ENCODE measurements around the gene SLC35B2.

Gene SLC35B2

DNA sequence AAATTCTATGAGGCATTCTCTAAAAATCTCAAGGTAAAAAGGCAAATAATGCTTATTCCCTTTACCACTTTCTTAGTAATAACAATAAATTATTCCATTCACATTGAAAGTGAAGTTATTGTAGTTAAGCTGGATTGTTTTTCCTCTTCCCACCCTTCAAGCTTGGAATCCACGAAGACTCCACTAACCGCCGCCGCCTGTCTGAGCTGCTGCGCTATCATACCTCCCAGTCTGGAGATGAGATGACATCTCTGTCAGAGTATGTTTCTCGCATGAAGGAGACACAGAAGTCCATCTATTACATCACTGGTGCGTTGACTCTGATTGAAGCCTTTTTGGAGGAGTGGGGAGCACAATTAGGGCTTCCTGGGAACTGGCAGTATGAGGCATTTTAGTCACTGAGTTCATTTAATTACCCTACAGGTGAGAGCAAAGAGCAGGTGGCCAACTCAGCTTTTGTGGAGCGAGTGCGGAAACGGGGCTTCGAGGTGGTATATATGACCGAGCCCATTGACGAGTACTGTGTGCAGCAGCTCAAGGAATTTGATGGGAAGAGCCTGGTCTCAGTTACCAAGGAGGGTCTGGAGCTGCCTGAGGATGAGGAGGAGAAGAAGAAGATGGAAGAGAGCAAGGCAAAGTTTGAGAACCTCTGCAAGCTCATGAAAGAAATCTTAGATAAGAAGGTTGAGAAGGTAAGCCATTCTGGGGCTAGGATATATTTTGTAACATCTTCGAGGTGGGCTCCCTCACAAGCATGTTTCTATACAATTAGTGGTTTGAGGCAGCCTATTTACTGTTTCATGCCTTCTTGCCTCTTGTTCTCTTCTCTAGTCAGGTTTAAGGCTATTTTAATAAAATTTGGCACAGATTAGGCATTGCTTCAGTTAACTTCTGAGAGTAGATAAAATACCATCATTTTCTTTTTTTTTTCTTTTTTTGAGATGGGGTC is 5.5 kb downstream of the SLC35B2 start:
- no peak for DNase-seq

DNA sequence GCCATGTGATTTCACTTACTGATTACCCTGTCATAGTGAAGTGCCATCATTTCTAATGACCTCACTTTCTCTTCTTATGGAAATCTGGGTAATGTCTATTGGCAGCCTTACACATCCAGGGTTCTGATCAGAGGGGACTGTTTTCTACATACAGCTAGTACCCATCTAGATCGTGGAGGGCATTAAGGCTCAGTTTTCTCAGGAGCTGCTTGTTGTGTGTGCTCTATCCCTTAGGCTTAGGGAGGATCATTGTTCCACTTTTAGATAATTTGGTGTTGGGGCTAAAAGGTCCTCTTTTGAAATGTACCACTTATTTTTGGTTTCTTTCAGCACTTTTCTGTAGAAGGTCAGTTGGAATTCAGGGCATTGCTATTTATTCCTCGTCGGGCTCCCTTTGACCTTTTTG is 6.6 kb downstream of the SLC35B2 start:
- no peak for DNase-seq

DNA sequence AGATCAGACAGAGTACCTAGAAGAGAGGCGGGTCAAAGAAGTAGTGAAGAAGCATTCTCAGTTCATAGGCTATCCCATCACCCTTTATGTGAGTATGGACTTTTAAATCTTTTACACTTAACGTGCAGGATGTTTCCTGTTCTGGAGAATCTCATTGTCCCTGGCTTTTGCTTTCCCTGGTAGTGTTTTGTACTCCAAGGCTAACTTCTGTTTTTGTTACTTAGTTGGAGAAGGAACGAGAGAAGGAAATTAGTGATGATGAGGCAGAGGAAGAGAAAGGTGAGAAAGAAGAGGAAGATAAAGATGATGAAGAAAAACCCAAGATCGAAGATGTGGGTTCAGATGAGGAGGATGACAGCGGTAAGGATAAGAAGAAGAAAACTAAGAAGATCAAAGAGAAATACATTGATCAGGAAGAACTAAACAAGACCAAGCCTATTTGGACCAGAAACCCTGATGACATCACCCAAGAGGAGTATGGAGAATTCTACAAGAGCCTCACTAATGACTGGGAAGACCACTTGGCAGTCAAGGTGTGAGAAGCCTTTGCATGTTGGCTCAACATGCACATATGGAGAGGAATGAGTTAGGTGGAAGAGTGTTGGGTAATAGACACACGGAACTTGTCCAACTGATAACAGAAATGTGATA is 7.1 kb downstream of the SLC35B2 start:
- DNase-seq, result no peak

DNA sequence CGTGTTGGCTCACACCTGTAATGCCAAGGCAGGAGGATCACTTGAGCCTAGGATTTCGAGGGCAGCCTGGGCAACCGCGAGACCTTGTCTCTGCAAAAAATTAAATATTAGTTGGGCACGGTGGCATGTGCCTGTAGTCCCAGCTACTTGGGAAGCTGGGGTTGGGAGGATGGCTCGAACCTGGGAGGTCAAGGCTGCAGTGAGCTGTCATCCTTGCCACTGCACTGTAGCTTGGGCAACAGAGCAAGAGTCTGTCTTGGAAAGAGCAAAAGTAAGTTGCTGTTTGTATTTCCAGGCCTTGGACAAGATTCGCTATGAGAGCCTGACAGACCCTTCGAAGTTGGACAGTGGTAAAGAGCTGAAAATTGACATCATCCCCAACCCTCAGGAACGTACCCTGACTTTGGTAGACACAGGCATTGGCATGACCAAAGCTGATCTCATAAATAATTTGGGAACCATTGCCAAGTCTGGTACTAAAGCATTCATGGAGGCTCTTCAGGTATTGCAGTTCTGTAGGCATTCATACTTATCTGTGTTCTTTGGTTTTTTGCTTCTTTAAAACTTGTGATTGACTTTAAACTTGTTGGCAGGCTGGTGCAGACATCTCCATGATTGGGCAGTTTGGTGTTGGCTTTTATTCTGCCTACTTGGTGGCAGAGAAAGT is 8.1 kb downstream of the SLC35B2 start:
- no peak for DNase-seq

DNA sequence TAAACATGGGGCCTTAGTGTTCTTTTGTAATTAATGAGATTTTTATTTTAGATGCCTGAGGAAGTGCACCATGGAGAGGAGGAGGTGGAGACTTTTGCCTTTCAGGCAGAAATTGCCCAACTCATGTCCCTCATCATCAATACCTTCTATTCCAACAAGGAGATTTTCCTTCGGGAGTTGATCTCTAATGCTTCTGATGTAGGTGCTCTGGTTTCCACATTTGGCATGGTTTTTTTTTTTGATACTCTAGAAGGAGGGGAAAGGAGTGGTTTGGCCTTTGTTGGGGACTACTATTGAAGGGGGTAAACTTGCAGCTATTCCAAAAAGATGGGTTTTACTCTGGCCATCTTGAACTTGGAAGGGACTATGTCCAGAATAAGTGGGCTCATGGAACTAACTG is 8.7 kb downstream of the SLC35B2 start:
- no peak for DNase-seq

DNA sequence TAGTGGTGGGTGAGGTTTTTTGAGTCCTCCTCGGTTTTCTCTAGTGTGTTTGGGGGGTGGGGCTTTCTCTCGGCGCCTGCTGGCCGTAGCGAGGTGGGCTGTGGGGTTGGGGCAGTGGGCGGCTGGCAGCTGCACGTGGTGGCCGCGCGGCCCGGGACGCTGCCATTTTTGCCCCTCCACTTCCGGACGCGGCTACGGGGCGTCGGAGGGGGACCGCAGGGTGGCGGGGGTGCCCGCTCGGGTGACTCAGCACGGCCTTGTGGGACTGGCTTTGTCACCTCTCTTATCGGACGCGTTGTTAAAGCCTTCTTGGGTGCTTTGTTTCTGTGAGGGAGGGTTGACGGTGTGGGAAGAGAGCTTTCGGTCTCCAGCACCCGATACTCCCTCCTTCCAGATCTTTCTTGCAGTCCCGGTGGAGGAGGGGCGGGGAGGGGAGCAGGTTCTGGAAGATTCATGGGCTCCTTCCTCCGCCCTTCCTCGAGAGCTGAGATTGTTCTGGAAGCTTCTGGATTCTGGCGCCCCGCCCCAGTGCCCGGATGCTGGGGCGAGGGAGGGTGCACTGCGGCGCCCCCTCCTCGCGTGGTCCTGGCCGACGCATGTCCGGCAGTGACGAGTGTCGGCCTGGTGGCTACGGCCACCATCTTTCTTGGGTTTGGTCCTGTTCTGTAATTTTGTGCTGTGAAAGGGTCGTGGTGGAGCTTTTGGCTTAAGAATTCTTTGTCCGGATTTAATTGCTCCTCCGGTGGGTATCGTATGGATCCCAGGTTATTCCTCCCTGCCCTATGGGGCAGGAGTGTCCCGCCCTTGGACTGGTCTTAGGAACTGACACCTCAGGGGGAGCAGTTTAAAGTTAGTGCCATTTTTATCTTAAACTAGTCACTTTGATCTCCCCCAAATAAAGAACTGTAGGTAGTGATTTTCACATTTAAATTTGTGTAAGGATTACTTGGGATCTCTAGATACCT is 9.7 kb downstream of the SLC35B2 start:
- peak; percentile 70 for DNase-seq

DNA sequence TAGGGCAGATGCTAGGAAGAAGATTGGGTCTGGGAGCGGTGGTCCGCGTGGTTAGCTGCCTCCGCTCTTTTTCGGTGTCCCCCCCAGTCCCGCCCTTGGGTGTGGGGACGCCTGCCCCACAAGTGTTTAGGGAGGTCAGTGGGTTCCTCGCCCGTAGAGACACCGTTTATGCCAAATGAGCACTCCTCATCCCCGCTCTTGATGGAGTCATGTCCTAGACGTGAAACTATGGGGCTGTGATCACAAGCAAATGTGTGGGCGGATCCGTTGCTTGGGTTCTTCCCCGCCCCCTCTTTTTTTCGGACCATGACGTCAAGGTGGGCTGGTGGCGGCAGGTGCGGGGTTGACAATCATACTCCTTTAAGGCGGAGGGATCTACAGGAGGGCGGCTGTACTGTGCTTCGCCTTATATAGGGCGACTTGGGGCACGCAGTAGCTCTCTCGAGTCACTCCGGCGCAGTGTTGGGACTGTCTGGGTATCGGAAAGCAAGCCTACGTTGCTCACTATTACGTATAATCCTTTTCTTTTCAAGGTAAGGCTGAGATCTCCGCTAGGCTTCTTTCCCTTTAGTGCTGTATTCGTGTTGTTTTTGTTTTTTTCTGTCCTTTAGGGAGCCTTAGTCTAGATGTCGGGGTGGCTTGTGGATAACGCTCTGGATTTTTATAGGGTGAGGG is 10.5 kb downstream of the SLC35B2 start, which contains the start of gene HSP90AB1:
Gene HSP90AB1 (plus strand): TSS at position 439 of the 675 bp plus-strand sequence. CDS start 1,529 bp downstream, outside the sequence.
- DNase-seq, result peak; percentile 100

DNA sequence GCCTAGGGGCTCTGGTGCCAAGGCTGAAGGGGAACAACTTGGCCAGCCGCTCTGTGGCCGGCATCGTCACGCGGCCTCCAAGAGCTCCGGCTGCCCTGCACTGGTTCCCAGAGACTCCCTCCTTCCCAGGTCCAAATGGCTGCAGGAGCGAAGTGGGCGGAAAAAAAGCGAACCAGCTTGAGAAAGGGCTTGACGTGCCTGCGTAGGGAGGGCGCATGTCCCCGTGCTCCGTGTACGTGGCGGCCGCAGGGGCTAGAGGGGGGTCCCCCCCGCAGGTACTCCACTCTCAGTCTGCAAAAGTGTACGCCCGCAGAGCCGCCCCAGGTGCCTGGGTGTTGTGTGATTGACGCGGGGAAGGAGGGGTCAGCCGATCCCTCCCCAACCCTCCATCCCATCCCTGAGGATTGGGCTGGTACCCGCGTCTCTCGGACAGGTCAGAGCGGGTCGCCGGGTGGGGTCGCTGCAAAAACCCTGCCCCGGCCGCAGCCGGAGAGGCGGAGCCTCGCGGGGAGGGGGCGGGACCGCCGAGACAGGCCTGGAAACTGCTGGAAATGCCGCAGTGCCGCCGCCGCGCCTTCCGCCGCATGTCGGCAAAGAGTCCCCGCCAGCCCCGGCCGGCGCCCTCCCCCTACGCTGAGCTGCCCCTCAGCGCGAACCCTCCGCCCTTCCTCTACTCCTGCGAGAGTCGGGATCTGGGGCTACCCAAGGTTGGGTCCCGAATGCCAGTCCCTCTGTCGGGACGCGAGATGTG is 11.2 kb downstream of the SLC35B2 start:
- DNase-seq, result peak; percentile 95

DNA sequence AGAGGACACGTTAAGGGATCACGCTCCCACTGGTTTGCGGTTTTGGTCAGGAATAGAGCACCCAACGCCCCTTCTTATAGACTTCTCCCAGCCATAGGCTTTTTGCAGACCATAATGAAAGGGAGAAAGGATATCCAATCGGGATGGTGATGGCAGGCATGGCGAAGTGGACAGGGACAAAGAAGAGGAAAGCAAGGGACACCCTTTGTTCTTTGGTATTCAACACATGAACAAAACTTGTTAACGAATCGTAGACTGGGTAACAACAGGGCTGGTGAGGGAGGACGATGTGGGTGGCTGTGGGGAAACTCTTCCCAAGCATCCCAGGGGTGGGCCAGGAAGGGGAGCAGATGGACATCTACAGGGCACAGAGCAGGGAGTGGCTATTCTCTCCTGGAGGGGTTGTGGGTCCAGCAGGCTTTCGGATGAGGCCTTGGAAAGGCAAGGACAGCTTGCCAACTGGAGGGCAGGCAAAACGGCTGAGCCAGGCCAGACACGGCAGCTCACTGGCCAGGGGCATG is 11.9 kb downstream of the SLC35B2 start:
- DNase-seq, result no peak

DNA sequence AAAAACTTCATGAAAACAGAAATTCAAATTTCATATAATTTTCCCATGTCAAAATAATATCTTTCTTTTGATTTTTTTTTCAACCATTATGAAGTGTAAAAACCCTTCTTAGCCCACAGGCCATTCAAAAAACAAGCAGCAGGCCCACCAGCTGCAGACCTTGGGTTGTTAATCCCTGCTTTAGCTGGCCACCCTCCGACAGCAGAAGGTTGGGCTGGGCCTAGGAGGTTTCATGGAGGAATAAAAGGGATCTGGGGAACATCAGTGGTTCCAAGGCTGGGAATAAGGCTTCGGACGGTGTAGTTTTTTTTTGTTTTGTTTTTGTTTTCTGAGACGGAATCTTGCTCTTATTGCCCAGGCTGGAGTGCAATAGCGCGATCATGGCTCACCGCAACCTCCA is 14.0 kb downstream of the SLC35B2 start:
- DNase-seq, result no peak

DNA sequence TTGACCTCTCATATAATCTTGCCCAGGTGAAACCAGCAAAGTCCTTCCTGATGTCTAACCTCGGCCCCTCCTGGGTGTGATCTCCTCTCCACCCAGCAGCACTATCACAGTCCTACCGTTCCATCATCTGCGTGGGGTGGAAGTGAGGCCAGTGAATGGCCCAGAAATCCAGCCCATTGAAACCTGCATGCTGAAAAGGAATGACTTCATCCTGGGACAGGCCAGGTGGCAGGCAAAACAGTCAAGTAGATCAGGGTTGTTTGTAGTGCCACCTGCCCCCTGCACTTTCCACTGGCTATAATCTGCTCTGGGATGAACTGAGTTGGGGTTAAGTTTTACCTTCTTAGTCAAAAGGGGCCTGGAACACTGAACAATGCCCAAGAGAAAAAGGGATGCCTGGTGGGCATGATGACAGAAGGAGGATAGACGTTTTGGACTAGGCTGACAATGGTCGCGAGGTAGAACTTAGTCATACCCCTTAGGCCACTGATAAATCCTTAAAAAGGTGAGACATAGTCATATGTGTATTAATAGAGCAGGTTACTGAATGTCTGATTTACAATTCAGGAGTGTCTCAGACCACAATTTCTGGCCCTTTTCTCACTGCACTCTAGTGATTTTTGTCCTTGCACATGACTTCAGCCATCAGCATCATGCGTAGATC is 18.5 kb downstream of the SLC35B2 start:
- no peak for DNase-seq

DNA sequence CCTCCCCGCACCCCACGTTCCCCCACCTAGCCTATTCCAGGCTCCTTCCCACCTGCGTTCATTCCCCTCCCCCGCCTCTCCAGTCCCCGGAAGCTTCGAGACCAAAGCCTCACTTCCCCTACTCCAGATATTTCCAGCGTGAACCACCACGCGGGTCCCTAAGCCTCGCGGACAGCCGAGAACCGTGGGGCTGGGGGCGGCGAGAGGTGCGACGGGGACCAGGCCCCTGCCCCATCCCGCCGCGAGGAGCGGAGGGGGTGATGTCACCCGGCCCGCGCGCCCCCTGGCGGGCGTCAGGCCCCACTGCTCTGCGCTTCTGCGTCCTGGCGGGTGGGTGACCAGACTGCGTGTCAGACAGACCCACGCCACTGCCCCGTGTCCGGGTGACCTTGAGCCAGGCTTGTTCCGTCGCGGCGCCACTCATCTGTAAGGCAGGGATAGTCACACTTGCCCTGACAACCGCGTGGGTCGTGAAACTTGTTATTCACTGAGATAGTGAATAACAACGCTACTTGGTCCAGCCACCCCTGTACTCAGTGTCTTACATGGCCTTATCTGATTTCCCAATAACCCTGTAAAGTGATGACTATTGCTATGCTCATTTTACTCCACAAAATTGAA is 19.4 kb downstream of the SLC35B2 start:
- DNase-seq, result peak; percentile 89

DNA sequence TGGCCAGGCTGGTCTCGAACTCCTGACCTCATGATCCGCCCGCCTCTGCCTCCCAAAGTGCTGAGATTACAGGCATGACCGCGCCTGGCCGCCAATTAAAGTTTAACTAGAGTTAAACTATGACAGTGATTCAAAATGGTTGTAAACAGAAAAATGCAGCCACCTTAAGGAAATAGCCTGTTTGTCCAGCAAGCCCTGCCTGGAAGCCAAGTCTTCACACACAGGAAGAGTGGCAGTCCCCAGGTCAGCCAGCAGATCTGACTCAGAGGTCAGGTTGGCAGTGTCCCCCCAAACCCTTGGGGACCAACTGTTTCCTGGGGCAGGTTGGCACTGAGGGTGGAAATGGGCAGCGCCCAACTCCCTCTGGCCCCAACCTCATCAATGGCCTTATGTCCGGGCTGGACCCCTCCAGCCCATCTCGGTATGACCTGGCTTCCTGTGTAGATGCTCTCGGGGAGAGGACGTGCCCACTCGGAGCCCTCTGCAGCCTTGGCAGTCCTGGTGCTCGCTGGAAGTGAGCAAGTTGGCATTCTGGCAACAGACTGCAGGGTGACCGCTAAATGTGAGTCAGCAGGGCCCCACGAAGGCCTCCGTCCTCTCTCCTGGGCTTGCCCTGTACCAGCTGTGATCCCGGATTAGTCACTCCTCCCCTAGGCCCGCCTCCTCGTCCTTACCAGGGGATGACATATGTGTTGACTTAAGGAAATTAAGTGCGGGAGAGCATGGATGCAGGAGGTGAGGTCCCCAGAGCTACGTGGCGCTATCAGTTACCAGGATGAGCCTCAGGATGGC is 20.1 kb downstream of the SLC35B2 start:
- DNase-seq, result peak; percentile 98

DNA sequence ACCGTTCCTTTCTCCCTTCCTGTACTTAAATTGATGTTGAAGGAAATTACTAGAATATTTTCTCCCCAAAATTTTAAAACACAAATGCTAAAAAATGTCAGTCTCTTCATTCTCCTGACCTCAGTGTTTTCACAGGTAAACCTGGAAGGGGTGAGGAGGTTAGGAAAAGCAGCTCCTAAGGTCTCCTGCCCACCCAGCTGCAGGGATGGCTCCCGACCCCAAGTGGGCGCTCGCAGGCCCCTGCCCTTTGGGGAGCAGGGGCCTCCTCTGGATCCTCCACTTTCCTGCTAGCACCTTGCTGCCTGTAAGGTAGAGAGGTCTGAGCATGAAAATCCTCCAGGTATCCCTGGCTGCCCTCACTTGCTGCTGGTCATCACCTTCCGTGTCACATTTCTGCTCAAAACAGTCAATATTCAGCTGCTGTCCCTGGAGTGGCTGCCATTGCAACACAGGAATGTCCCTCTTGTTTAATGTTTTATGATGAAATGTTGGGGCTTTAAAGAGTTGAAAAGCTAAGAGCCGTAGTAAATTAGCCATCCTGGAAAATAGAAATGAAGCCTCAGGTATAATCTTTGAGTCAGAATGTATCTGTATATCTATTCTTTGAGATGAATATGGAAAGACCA is 21.3 kb downstream of the SLC35B2 start:
- no peak for DNase-seq

DNA sequence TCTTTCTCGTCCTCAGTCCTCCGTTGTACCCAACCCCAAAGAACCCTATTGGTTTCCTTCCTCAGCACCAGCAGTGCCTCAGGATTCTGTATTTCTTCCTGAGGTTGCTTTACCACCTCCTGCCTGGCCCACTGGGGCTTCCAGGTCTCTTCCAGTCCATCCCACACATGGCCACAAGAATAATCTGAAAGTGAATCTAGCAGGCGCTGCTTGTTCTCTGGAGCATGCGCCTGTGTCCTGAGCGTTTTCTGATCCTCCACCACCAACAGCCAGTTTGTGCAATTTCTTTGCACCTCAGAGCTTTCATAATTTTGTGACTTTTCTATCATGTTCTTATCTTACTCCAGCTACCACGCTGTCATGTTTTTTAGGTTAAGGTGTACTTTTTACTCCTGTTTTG is 22.1 kb downstream of the SLC35B2 start:
- DNase-seq, result no peak

DNA sequence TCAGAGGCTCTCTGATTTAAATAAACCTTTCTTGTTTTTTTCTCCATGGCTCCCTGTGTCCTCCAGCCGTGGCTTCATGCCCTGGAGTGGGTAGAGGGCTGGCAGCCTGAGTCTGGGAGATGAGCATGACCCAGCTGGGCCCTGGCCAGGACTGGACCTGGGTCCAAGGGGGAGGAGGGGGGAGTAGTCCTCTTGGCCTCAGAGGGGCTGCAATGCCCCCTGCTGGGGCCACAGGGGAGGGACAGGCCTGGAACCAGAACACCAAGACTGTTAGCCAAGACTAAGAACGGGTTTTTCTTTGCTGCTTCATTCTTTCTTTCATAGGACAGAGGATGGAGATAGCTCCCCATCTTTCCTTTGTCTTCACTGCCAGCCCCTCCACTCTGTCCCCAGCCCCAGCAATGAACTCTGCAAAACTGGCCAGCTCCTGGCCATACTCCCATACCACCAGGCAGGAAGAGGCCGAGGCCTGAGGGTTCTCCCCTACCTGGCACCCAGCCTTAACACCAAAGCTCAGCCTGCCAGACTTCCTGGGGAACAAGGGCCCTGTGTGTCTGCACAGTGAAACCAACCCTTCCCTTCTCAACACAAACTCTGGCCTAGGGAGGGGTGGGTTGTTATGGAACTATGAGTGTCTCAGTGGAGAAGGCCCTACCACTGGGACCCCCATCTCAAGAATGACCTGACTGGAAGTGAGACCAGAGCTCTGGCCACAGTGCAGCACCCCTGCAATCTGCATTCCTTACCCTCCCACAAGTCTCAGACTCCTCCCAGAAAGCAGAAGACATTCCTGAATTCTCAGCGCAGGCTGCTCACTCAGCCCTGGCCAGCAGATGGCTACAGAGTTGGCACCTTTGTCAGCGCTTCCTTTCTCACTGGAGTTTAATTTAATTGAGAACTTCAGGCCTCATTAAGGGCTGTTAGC is 23.0 kb downstream of the SLC35B2 start:
- DNase-seq, result peak; percentile 43

DNA sequence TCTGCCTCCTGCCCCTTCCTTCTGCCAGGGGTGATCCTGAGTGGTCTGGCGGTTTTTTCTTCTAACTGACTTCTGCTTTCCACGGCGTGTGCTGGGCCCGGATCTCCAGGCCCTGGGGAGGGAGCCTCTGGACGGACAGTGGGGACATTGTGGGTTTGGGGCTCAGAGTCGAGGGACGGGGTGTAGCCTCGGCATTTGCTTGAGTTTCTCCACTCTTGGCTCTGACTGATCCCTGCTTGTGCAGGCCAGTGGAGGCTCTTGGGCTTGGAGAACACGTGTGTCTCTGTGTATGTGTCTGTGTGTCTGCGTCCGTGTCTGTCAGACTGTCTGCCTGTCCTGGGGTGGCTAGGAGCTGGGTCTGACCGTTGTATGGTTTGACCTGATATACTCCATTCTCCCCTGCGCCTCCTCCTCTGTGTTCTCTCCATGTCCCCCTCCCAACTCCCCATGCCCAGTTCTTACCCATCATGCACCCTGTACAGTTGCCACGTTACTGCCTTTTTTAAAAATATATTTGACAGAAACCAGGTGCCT is 23.7 kb downstream of the SLC35B2 start:
- DNase-seq, result no peak
